NB4 (cell line): ENCODE results near the gene ACKR4.

Experiments
- MYC ChIP-seq: IDR thresholded peaks from 2 replicates; pipeline ENCODE4 v1.6.1; 2011; ENCODE audit warnings: low read depth, low read length
- POLR2A ChIP-seq: IDR thresholded peaks from 2 replicates; pipeline ENCODE4 v1.6.1; 2011; ENCODE audit warnings: mild to moderate bottlenecking; ENCODE audit not compliant: insufficient read length; ENCODE audit errors: extremely low read depth
- TF ChIP-seq, protein P1 (sequence below): IDR thresholded peaks from one replicate; pipeline ENCODE4 v1.5.1; 2012; ENCODE audit warnings: low read depth, low read length
- TF ChIP-seq, protein P2 (sequence below): IDR thresholded peaks from 2 replicates; pipeline ENCODE4 v1.6.1; 2011; ENCODE audit warnings: low read depth, low read length

DNA sequence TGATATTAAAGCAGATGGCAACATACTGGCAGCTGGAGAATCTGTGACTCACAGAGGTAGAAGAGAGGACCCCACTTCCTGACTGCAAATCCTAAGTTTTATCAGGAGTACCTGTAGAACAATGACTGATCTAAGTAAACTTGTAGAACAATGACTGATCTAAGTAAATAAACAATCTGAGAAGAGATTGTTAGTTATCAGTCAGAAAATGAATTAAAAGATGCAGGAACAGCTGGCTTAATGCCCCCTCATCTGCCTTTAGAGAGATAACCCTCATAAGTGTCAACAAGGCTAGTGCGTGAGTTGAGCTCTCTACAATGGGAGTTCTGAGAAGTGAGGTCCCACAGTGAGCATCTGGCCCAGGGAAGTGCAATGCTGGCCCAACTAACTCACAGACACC lies 48.0 kb downstream of the ACKR4 start:
- TF ChIP-seq, protein P1, sequence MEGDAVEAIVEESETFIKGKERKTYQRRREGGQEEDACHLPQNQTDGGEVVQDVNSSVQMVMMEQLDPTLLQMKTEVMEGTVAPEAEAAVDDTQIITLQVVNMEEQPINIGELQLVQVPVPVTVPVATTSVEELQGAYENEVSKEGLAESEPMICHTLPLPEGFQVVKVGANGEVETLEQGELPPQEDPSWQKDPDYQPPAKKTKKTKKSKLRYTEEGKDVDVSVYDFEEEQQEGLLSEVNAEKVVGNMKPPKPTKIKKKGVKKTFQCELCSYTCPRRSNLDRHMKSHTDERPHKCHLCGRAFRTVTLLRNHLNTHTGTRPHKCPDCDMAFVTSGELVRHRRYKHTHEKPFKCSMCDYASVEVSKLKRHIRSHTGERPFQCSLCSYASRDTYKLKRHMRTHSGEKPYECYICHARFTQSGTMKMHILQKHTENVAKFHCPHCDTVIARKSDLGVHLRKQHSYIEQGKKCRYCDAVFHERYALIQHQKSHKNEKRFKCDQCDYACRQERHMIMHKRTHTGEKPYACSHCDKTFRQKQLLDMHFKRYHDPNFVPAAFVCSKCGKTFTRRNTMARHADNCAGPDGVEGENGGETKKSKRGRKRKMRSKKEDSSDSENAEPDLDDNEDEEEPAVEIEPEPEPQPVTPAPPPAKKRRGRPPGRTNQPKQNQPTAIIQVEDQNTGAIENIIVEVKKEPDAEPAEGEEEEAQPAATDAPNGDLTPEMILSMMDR: no peak
- no peak for TF ChIP-seq POLR2A
- TF ChIP-seq MYC: no peak
- TF ChIP-seq, protein P2, sequence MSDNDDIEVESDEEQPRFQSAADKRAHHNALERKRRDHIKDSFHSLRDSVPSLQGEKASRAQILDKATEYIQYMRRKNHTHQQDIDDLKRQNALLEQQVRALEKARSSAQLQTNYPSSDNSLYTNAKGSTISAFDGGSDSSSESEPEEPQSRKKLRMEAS: no peak
